ENCODE data around the gene LAMA2.

GRCh38 chr6:129055796-129056195, 172.9 kb downstream of the LAMA2 start:
- no peak for TF ChIP-seq CTCF (IDR thresholded peaks at IDR 0.05)
- TF ChIP-seq POLR2A (IDR thresholded peaks at IDR 0.05) = no peak
